Fibroblast of gingiva (primary cell): ENCODE data around the gene TMEM134.

Source experiments
- DNase-seq: peaks from one replicate; pipeline ENCODE4 v3.0.0-alpha.2; 2011; ENCODE audit warnings: low read depth

The TMEM134 gene

GRCh38 chr11:67422891-67423290, 46.2 kb downstream of the TMEM134 start:
- no peak for DNase-seq

GRCh38 chr11:67421430-67422031, 47.5 kb downstream of the TMEM134 start:
- DNase-seq: no peak

GRCh38 chr11:67420646-67421429, 48.2 kb downstream of the TMEM134 start:
- peak; percentile 76 for DNase-seq

- no peak for DNase-seq
Observed at GRCh38 chr11:67420147-67420645, 48.9 kb downstream of the TMEM134 start.

- no peak for DNase-seq
Observed at GRCh38 chr11:67419325-67420049, 49.6 kb downstream of the TMEM134 start.

- no peak for DNase-seq
Observed at GRCh38 chr11:67418476-67419281, 50.4 kb downstream of the TMEM134 start.

GRCh38 chr11:67417425-67417824, 51.6 kb downstream of the TMEM134 start:
- DNase-seq: no peak

- peak; percentile 19 for DNase-seq
Observed at GRCh38 chr11:67416416-67417335, 52.4 kb downstream of the TMEM134 start.

GRCh38 chr11:67415501-67416304, 53.3 kb downstream of the TMEM134 start, which contains the start of gene CARNS1:
TSS of gene CARNS1 (plus strand) at chr11:67415678. CDS start at chr11:67416200, 522 bp downstream.
- DNase-seq: no peak

GRCh38 chr11:67413266-67413849, 55.7 kb downstream of the TMEM134 start:
- no peak for DNase-seq

GRCh38 chr11:67412495-67413179, 56.4 kb downstream of the TMEM134 start:
- no peak for DNase-seq

GRCh38 chr11:67411785-67412152, 57.3 kb downstream of the TMEM134 start:
- DNase-seq: no peak
